GM19025 (cell line): ENCODE measurements around the gene GRK1.

ENCODE experiments used
- ATAC-seq: cut with Tn5 transposase; IDR thresholded peaks from one replicate; pipeline ENCODE4 v1.9.1; 2021; ENCODE audit warnings: mild to moderate bottlenecking, low read depth, moderate library complexity; ENCODE audit not compliant: unreplicated experiment

The GRK1 gene

DNA sequence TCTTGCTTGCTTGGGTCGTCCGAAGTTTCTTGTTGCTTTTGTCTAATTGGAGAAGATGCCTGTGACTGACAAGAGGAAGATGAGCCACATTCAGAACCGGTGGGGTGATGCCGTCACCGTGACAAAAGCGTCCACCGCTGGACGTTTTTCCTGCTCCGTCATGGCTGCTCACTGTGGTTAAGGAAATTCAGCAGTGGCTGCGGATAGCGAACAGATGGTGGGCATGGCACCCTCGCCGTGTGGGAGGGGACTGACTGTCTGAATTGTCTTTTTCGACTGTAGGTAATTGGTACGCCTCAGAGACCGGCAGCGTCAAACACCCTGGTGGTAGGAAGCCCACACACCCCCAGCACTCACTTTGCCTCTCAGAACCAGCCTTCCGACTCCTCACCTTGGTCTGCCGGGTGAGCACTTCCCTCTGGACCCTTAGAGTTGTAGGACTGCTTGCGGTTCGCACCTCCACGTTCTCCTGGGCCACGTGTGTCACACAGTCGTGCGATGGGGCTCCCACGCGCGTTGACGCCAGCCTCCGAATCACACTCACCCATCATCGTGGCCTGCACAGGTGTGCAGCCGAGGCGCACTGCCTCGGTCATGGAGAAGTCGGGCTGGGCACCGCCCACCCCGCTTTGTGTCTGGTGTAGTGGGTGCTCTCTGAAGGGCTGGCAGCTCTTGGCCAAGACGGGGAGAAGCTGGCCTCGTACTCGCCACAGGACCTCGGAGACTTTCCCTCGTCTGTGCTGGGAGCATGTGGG, 35.5 kb upstream of the GRK1 start:
- no peak for ATAC-seq

DNA sequence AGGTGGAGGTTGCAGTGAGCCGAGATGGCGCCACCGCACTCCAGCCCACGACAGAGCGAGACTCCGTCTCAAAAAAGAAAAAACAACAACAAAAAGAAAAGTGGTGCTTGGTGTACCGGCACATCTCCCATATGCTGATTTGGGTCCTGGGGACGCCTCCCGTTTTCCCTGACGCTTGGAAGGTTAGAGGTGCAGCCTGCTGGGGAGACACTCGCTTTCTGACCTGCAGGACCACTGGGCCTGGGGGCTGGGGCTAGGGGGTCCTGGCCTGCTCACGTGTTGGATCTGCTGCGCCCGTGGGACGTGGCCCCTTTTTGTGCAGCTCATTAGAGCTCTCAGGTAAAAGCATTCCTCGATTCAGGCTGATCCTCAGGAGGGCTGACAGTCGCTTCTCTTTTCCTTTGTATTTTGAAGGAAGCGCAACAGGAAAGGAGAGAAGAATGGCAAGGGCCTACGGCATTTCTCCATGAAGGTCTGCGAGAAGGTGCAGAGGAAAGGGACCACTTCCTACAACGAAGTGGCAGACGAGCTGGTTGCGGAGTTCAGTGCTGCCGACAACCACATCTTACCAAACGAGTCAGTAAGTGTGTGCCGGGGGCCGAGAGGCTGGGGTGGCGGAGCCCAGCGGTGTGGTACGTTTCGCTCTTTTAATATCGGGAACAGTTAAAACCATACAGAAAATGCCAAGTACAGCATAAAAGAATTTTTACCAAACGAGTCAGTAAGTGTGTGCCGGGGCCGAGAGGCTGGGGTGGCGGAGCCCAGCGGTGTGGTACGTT, 34.1 kb upstream of the GRK1 start:
- no peak for ATAC-seq

GRCh38 chr13:113633485-113633873, 33.5 kb upstream of the GRK1 start:
- ATAC-seq: no peak

DNA sequence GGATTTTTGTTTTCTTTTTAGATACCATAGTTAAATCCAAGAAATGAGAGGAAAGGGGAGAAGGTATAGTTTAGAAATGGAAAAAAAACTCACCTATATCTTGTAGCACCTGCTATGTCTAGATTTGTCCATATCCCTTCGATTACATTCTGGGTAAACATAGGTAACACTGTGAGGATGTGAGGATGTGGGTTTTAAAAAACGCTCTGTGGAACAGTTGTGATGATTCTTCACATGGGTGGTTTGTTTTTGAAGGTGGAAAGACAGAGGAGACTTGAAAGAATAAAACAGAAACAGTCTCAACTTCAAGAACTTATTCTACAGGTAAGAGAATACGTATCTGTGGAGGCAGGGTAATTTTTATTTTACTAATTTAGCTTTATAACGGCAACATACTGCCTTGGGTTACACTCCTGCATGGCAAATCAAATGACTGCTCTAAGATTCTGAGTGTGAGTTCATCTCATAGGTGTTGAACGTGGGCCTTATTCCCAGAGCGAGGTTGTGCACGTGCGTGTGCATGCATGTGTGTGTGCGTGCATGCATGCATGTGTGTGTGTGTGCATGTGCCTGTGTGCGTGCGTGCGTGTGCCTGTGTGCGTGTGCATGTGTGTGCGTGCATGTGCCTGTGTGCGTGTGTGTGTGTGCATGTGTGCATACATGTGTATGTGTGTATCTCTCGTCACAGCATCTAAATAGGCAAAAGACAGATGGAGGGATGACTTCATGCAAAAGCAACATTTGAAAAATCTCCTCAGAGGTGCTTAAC, 32.6 kb upstream of the GRK1 start:
- ATAC-seq: no peak

DNA sequence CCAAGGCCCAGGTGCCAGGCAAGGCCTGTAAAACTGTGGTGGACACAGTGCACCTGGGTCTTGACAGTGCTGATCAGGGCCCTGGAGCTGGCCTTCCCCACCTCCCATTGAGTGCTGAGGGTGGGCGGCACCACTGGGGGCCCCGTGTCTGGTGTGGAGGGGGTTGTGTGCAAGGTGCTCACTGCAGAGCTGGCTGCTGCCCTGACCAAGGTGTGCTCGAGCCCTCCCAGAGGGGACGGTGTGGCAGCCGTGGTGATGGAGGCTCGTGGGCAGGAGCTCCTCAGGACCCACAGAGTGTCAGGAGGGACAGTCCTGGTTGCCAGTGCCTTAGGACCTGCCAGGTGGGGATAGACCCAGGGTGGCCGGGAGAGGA, 32.0 kb upstream of the GRK1 start:
- no peak for ATAC-seq

DNA sequence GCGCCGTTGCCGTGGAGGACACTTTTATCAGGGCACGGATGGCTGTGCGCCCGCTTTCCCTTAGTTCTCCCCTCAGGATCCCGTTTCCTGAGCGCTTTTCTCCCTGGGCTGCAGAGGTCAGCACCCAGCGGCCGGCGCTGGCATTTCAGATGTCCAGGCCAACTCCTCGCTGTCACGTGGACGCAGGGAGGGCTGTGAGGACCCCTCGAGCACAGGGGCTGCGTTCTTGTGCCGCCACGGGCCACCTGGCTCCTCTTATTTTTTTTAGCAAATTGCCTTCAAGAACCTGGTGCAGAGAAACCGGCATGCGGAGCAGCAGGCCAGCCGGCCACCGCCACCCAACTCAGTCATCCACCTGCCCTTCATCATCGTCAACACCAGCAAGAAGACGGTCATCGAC, 31.3 kb upstream of the GRK1 start:
- no peak for ATAC-seq

GRCh38 chr13:113636266-113636963, 30.6 kb upstream of the GRK1 start:
- no peak for ATAC-seq

- no peak for ATAC-seq
These were observed 29.5 kb upstream of the GRK1 start for GRCh38 chr13:113637262-113638160.

DNA sequence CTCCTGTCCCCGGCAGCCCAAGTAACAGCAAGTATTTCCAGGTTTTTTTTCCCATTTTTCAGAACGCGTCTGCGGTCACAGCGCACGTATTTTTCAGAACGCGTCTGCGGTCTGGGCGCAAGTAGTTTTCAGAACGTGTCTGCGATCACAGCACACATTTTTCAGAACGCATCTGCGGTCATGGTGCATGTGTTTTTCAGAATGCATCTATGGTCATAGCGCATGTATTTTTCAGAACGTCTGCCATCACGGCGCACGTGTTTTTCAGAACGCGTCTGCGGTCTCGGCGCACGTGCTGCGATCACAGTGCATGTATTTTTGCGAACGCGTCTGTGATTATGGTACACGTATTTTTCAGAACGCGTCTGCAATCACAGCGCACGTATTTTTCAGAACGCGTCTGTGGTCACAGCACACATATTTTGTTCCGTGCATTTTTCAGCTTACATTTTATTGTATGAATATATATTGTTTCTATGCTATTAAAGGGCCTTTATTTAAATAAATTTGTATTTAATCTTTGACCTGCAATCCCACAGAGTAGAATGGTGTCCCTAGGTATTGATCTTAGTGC, 28.8 kb upstream of the GRK1 start:
- no peak for ATAC-seq

- ATAC-seq: no peak
These were observed 28.2 kb upstream of the GRK1 start for GRCh38 chr13:113638806-113639205.

DNA sequence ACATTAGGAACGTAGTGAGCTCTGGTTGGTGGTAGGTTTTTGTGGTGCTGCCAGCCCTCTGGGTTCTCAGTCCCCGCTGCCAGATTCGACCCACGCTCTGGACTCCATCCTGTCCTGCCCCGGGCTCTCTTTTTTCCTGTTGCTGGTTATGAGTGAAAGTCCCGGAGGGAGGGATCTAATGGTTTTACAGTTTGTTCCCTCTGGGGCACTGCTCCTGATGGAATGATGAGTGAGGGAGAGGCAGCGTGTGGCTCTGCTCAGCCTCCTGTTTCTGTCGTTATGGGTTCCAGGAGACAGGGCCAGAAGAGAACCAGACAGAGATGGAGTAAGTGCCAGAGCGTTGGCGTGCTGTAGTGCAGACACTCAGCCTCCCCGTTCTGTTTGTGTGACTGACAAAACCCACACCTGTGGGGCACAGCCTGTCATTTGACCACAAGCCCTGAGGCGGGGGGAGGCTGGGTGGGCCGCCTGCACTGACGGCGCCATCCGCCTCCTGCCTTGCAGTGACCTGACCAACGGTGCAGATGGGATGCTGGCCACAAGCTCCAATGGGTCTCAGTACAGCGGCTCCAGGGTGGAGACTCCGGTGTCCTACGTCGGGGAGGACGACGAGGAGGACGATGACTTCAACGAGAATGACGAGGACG, 27.3 kb upstream of the GRK1 start:
- no peak for ATAC-seq

DNA sequence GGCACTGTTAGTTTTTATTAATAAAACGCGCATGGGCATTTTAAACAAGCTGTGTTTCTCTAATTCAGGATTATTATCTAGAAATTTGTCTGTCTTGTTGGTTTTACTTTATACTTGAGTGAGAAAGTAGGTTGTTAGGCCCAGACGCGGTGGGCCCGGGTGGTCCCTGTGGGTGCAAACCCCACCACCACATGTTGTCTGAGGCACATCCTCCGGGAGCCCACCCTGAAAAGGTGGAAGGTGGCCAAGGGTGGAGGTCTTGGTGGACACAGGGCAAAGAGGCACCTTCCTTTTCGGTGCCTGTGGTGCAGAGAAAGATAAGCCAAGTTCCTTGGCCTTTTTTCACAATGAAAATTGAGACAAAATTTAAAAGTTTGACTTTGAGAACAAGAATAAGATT, 25.6 kb upstream of the GRK1 start:
- ATAC-seq: no peak

DNA sequence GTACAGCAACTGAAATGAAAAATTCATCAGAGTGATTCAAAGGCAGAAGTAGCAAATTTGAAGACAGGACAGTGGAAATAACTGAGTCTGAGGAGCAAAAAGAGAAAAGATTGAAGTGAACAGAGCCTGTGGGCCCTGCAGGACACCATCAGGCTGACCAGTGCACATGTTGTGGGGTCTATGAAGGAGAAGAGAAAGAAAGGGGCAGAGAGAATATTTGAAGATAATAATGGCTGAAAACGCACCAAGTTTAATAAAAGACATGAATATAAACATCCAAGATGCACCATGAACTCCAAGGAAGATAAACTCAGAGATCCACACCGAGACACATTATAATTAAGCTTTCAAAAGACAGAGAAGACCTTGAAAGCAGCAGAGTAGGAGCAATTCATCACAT, 24.5 kb upstream of the GRK1 start:
- no peak for ATAC-seq

- no peak for ATAC-seq
These were observed 23.4 kb upstream of the GRK1 start for GRCh38 chr13:113643593-113643992.

DNA sequence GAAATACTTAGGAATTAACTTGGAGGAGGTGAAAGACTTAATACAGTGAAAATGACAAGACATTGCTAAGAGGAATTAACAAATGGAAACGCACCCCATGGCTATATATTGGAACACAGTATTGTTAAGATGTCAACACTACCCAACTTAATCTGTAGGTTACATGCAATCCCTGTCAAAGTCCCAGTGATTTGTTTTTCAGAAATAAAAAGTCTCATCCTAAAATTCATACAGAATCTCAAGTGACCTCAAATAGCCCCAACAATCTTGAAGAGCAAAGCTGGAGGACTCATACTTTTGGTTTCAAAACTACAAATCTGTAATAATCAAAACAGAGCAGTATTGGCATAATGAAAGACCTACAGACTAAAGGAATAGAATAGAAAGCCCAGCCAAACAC, 22.2 kb upstream of the GRK1 start:
- no peak for ATAC-seq

GRCh38 chr13:113645329-113645728, 21.7 kb upstream of the GRK1 start:
- no peak for ATAC-seq

DNA sequence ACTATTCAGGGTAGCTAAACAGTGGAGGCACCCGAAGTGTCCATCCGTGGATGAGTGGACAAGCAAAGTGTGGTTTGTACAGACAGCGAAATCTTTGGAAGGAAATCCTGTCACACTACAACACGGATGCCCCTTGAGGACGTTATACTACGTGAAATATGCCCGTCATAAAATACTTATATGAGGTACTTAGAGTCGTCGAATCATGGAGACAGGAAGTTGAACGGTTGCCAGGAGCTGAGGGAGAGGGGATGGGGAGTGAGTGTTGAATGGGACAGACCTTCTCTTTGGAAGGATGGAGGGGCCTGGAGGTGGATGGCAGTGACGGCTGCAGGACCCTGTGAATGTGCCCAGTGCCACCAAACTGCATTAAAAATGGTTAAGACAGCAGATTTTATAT, 20.6 kb upstream of the GRK1 start:
- ATAC-seq: no peak

GRCh38 chr13:113646921-113647340, 20.1 kb upstream of the GRK1 start:
- no peak for ATAC-seq
